Endothelial cell of umbilical vein (primary cell): Measurements from ENCODE around the gene EVI5. TPM values are rescaled to one million over a fixed set of nuclear protein-coding genes. Genes with fewer than 3 reads are reported as not detected.

Experiments
- BruUV-seq: library from RNA; stranded (reverse); fragments of 400-500 nt; replicated peaks from 2 replicates; lab custom pipeline; 2021; lab: Mats Ljungman, UMichigan
- CTCF ChIA-PET: fragments of 300-600, 350-600 bp; sonication (Branson Sonifier 250); formaldehyde crosslinking; loops from one replicate; lab custom pipeline; 2021; ENCODE audit warnings: antibody characterized with exemption, inconsistent platforms; lab: Charles Lee
- POLR2A ChIA-PET: fragments of 300-600, 350-600 bp; sonication (Branson Sonifier 250); formaldehyde crosslinking; loops from one replicate; lab custom pipeline; 2021; ENCODE audit warnings: antibody characterized with exemption, inconsistent platforms; lab: Charles Lee
- DNase-seq: peaks from one replicate; pipeline ENCODE4 v3.0.0-alpha.2; 2011; ENCODE audit warnings: low read depth, low spot score
- FAIRE-seq: peaks from 2 replicates; lab custom pipeline; 2011; peaks lifted over from hg19 to GRCh38; lab: Jason Lieb, UNC
- H2AFZ ChIP-seq: 2 replicates; pipeline ENCODE4 v1.6.0; 2012; ENCODE audit warnings: low read depth, low read length, control low read depth, inconsistent platforms
- H3K27ac ChIP-seq: 2 replicates; pipeline ENCODE4 v1.5.1; 2011; ENCODE audit warnings: low read depth, mild to moderate bottlenecking, control low read depth, low read length, moderate library complexity; ENCODE audit not compliant: insufficient read depth
- H3K27me3 ChIP-seq, 2 experiments: 2 replicates each; pipeline versions ENCODE4 v1.6.0 to v1.6.1; 2011; ENCODE audit warnings: low read length in 2 of 2, mixed read lengths in 1 of 2; ENCODE audit not compliant: control insufficient read depth in 2 of 2, insufficient read depth in 2 of 2
- H3K36me3 ChIP-seq, 2 experiments: 2 replicates in 1 of 2; 3 replicates in 1 of 2; pipeline ENCODE4 v1.5.1; 2011; ENCODE audit warnings: low read length in 2 of 2, mild to moderate bottlenecking in 1 of 2, moderate library complexity in 1 of 2; ENCODE audit not compliant: control insufficient read depth in 2 of 2, insufficient read depth in 2 of 2; ENCODE audit errors: extremely low read depth in 1 of 2
- H3K4me1 ChIP-seq: 3 replicates; pipeline ENCODE4 v1.5.1; 2011; ENCODE audit warnings: mild to moderate bottlenecking, low read length; ENCODE audit not compliant: control insufficient read depth, insufficient read depth; ENCODE audit errors: extremely low read depth
- H3K4me2 ChIP-seq: 2 replicates; pipeline ENCODE4 v1.6.1; 2011; ENCODE audit warnings: low read length, control low read depth, mixed read lengths; ENCODE audit not compliant: insufficient read depth
- H3K4me3 ChIP-seq, 3 experiments: fragments of 200-600 bp in 1 of 3; sonication (generic), shearing (Covaris generic) in 1 of 3; replicated peaks in 1 of 3; 2 replicates each; pipeline ENCODE4 v1.5.1; 2011 to 2016; ENCODE audit warnings: control low read depth in 3 of 3, low read length in 3 of 3, mild to moderate bottlenecking in 2 of 3, inconsistent platforms in 1 of 3, low read depth in 1 of 3, moderate library complexity in 1 of 3; ENCODE audit not compliant: insufficient read depth in 1 of 3
- H3K79me2 ChIP-seq: 2 replicates; pipeline ENCODE4 v1.6.0; 2012; ENCODE audit warnings: low read length, inconsistent platforms; ENCODE audit not compliant: control insufficient read depth, insufficient read depth
- H3K9ac ChIP-seq: replicated peaks from 2 replicates; pipeline ENCODE3; 2011; ENCODE audit warnings: low read length, control low read depth; ENCODE audit not compliant: insufficient read depth; ENCODE audit errors: extremely low read depth
- H3K9me1 ChIP-seq: replicated peaks from 3 replicates; pipeline ENCODE4 v1.6.0; 2011; ENCODE audit warnings: mild to moderate bottlenecking, low read length; ENCODE audit not compliant: control insufficient read depth, insufficient read depth; ENCODE audit errors: extremely low read depth
- H3K9me3 ChIP-seq: replicated peaks from 2 replicates; pipeline ENCODE4 v1.5.1; 2012; ENCODE audit warnings: low read length, inconsistent platforms; ENCODE audit not compliant: control insufficient read depth, insufficient read depth
- H4K20me1 ChIP-seq: replicated peaks from 2 replicates; pipeline ENCODE3; 2011; ENCODE audit warnings: mild to moderate bottlenecking, low read length; ENCODE audit not compliant: control insufficient read depth, insufficient read depth; ENCODE audit errors: extremely low read depth
- EZH2 ChIP-seq: IDR thresholded peaks from 2 replicates; pipeline ENCODE4 v1.6.1; 2012; ENCODE audit warnings: borderline replicate concordance, low read depth, mild to moderate bottlenecking, moderate library complexity, low read length, inconsistent platforms; ENCODE audit not compliant: severe bottlenecking
- FOS ChIP-seq: IDR thresholded peaks from 2 replicates; pipeline ENCODE4 v1.6.1; 2011; ENCODE audit warnings: mild to moderate bottlenecking, low read length, moderate library complexity, borderline replicate concordance; ENCODE audit not compliant: insufficient read depth
- GATA2 ChIP-seq: IDR thresholded peaks from 2 replicates; pipeline ENCODE4 v1.7.0; 2011; ENCODE audit warnings: low read depth, mild to moderate bottlenecking, moderate library complexity, mixed read lengths, low read length; ENCODE audit not compliant: insufficient read length, insufficient read depth
- JUN ChIP-seq: IDR thresholded peaks from 2 replicates; pipeline ENCODE4 v1.6.1; 2011; ENCODE audit warnings: borderline replicate concordance, low read depth; ENCODE audit not compliant: insufficient read length, insufficient read depth
- MYC ChIP-seq: IDR thresholded peaks from one replicate; pipeline ENCODE4 v1.6.1; 2011; ENCODE audit warnings: mild to moderate bottlenecking, low read depth, low read length
- POLR2A ChIP-seq: IDR thresholded peaks from 2 replicates; pipeline ENCODE4 v1.6.1; 2012; ENCODE audit warnings: low read depth, mild to moderate bottlenecking, control low read depth, low read length
- POLR2AphosphoS5 ChIP-seq: IDR thresholded peaks from 2 replicates; pipeline ENCODE4 v1.6.1; 2012; ENCODE audit warnings: low read depth, mild to moderate bottlenecking, control low read depth, low read length, moderate library complexity; ENCODE audit not compliant: insufficient read depth
- dilution Hi-C: fragments of 300-500 bp; cut with MboI; formaldehyde crosslinking; loops from one replicate; pipeline ENCODE4 v1.15.0; 2019; ENCODE audit warnings: low sequenced_read_pairs; ENCODE audit not compliant: extremely low pct_ligation_motif_present
- intact Hi-C: fragments of 100-400 bp; cut with micrococcal nuclease; formaldehyde crosslinking; loops from one replicate; pipeline ENCODE4 v1.10.0; 2022
- polyA plus RNA-seq, 4 experiments: library from polyadenylated mRNA; depleted of rRNA in 3 of 4; stranded (reverse) in 3 of 4; unstranded in 1 of 4; fragments of >200 nt; gene quantifications; 2 replicates each; pipeline versions ENCODE4 v1.2.1 to v1.2.3, GENCODE V29; 2011 to 2012; ENCODE audit warnings: missing spikeins in 1 of 4
- total RNA-seq: library from RNA; stranded (reverse); gene quantifications from 2 replicates; pipeline ENCODE4 v1.2.3, GENCODE V29; 2021
- TF ChIP-seq, protein P1 (sequence below), 2 donors: IDR thresholded peaks; 1 replicate in 1 of 2; 2 replicates in 1 of 2; pipeline ENCODE4 v1.5.1; 2011; ENCODE audit warnings: low read length in 2 of 2, mild to moderate bottlenecking in 2 of 2, moderate library complexity in 2 of 2, control low read depth in 1 of 2, inconsistent platforms in 1 of 2, low read depth in 1 of 2; ENCODE audit not compliant: insufficient read depth in 1 of 2; ENCODE audit errors: extremely low read depth in 1 of 2
- TF ChIP-seq, protein P2 (sequence below): IDR thresholded peaks from 2 replicates; pipeline ENCODE4 v1.6.1; 2011; ENCODE audit not compliant: insufficient read depth, insufficient read length

EVI5 gene
- total and polyA plus RNA-seq, 2 donors (not counting 3 experiments of a cell fraction or from before 2014, with no cell fraction given), result 5.0 to 26.2 TPM

DNA sequence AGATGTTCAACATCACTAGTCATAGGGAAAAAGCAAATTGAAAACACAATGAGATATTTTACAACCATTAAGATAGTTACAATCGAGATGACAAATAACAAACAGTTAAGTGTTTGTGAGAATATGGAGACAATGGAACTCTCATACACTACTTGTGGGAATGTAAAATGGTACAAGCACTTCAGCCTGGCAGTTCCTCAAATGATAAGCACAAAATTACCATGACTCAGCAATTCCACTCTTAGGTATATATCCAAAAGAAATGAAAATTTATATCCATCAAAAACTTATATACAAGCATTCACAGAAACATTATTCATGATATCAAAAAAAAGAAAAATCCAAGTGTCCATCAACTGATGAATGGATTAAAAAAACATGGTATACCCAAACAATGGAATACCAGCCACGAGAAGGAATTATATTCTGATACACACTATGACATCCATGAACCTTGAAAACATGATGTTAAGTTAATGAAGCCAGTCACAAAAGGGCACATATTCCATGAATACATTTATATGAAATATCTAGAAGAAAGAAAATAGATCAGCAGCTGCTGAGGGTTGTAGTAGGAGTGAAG is 76.4 kb downstream of the EVI5 start:
- Histone ChIP-seq H3K9ac (no peak overlapping the region), H4K20me1 (no peaks in the 10 kb centered on the region), H3K9me3 (no peaks in the 10 kb centered on the region), H3K27ac (no peak overlapping the region), H3K79me2 (no peaks in the 10 kb centered on the region), H3K4me1 (peaks cover 18% of the 10 kb centered on the region), H2AFZ (no peak overlapping the region), H3K4me3 (no peak overlapping the region), H3K4me2 (no peak overlapping the region), H3K27me3 (no peaks in the 10 kb centered on the region), H3K36me3 (no peaks in the 10 kb centered on the region), H3K9me1 (peaks cover 2% of the 10 kb centered on the region)
- no TSS peak for BruUV-seq
- CTCF ChIA-PET, result no interaction called here
- DNase-seq (no peak), FAIRE-seq (no peak)
- dilution Hi-C loops (no loop called here), intact Hi-C loops (no loop called here)
- POLR2A ChIA-PET, result no interaction called here
- TF ChIP-seq EZH2, result no peak
- TF ChIP-seq, protein P1, sequence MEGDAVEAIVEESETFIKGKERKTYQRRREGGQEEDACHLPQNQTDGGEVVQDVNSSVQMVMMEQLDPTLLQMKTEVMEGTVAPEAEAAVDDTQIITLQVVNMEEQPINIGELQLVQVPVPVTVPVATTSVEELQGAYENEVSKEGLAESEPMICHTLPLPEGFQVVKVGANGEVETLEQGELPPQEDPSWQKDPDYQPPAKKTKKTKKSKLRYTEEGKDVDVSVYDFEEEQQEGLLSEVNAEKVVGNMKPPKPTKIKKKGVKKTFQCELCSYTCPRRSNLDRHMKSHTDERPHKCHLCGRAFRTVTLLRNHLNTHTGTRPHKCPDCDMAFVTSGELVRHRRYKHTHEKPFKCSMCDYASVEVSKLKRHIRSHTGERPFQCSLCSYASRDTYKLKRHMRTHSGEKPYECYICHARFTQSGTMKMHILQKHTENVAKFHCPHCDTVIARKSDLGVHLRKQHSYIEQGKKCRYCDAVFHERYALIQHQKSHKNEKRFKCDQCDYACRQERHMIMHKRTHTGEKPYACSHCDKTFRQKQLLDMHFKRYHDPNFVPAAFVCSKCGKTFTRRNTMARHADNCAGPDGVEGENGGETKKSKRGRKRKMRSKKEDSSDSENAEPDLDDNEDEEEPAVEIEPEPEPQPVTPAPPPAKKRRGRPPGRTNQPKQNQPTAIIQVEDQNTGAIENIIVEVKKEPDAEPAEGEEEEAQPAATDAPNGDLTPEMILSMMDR (IDR thresholded peaks at IDR 0.05; ENCODE audit: extremely low read depth in 1 of 2, insufficient read depth in 1 of 2, low read depth in 1 of 2, low read length in 2 of 2), result no peak
- TF ChIP-seq POLR2A, result no peak
- TF ChIP-seq JUN, result no peak
- no peak for TF ChIP-seq FOS
- TF ChIP-seq POLR2AphosphoS5, result no peak
- TF ChIP-seq, protein P2, sequence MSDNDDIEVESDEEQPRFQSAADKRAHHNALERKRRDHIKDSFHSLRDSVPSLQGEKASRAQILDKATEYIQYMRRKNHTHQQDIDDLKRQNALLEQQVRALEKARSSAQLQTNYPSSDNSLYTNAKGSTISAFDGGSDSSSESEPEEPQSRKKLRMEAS, result no peak
- no peak for TF ChIP-seq MYC
- TF ChIP-seq GATA2, result no peak
